OCI-LY3 (cell line): ENCODE data around the gene STXBP4.
A peak's percentile ranks its signal among the peaks of the same experiment; 100 is the strongest.

Experiments used
- H2AFZ ChIP-seq: fragments of 200-600, 300-600 bp; shearing (Covaris generic); 2 replicates; pipeline ENCODE4 v1.6.0; 2014; ENCODE audit warnings: antibody characterized with exemption, low read depth, low read length
- H3K27ac ChIP-seq: fragments of 200-600, 300-600 bp; sonication (generic); 2 replicates; pipeline ENCODE4 v1.5.1; 2014; ENCODE audit warnings: mild to moderate bottlenecking, low read length, moderate library complexity, mixed read lengths
- H3K27me3 ChIP-seq: fragments of 200-600, 300-600 bp; sonication (generic); 2 replicates; pipeline ENCODE4 v1.6.1; 2014; ENCODE audit warnings: low read depth, low read length, mixed read lengths
- H3K36me3 ChIP-seq: fragments of 200-600, 300-600 bp; sonication (generic); replicated peaks from 2 replicates; pipeline ENCODE3; 2014; ENCODE audit warnings: low read depth, low read length, mixed read lengths
- H3K4me1 ChIP-seq: fragments of 300-600, 200-600 bp; sonication (generic); 2 replicates; pipeline ENCODE4 v1.6.1; 2014; ENCODE audit warnings: low read length, mixed read lengths
- H3K4me2 ChIP-seq: fragments of 200-600, 300-600 bp; sonication (generic); 2 replicates; pipeline ENCODE4 v1.6.1; 2014; ENCODE audit warnings: low read length, mixed read lengths
- H3K4me3 ChIP-seq: fragments of 300-600, 200-600 bp; sonication (generic); 2 replicates; pipeline ENCODE4 v1.5.1; 2014; ENCODE audit warnings: antibody characterized with exemption, mild to moderate bottlenecking, low read length, moderate library complexity
- H3K79me2 ChIP-seq: fragments of 300-600, 200-600 bp; shearing (Covaris generic); 2 replicates; pipeline ENCODE4 v1.6.1; 2014; ENCODE audit warnings: mild to moderate bottlenecking, low read length, mixed read lengths
- H3K9ac ChIP-seq: fragments of 300-600, 200-600 bp; shearing (Covaris generic); 2 replicates; pipeline ENCODE4 v1.6.0; 2014; ENCODE audit warnings: mild to moderate bottlenecking, low read length, moderate library complexity
- H3K9me3 ChIP-seq: fragments of 200-600, 300-600 bp; shearing (Covaris generic); 2 replicates; pipeline ENCODE4 v1.6.1; 2014; ENCODE audit warnings: low read length, mixed read lengths; ENCODE audit not compliant: insufficient read depth
- H4K20me1 ChIP-seq: fragments of 200-600, 300-600 bp; sonication (generic); 2 replicates; pipeline ENCODE4 v1.6.1; 2016; ENCODE audit warnings: low read length, mixed read lengths; ENCODE audit not compliant: insufficient read depth
- CTCF ChIP-seq: fragments of 200-600, 300-600 bp; sonication (generic); IDR thresholded peaks from 2 replicates; pipeline ENCODE4 v1.5.1; 2014; ENCODE audit warnings: antibody characterized with exemption, low read length, low read depth
- EZH2phosphoT487 ChIP-seq: fragments of 200-600 bp; shearing (Covaris generic); IDR thresholded peaks from 2 replicates; pipeline ENCODE4 v1.6.1; 2018; ENCODE audit warnings: antibody characterized with exemption, mixed run types, low read depth

STXBP4 gene

GRCh38 chr17:55160501-55160900 lies 191.9 kb downstream of the STXBP4 start:
- TF ChIP-seq CTCF, result no peak
- TF ChIP-seq EZH2phosphoT487, result no peak
- Histone ChIP-seq H3K36me3 (peaks cover 5% of the 10 kb centered on the region), H4K20me1 (no peaks in the 10 kb centered on the region), H3K79me2 (no peaks in the 10 kb centered on the region), H3K9ac (no peak overlapping the region), H3K27me3 (no peaks in the 10 kb centered on the region), H2AFZ (no peak overlapping the region), H3K4me3 (no peak overlapping the region), H3K27ac (no peak overlapping the region), H3K4me1 (peaks cover 39% of the 10 kb centered on the region), H3K4me2 (no peak overlapping the region), H3K9me3 (no peaks in the 10 kb centered on the region)

- Histone ChIP-seq H3K27me3 (no peaks in the 10 kb centered on the region), H3K27ac (no peak overlapping the region), H3K9me3 (no peaks in the 10 kb centered on the region), H3K36me3 (peaks cover 5% of the 10 kb centered on the region), H3K79me2 (no peaks in the 10 kb centered on the region), H3K4me3 (no peak overlapping the region), H3K9ac (no peak overlapping the region), H2AFZ (no peak overlapping the region), H3K4me1 (peaks cover 39% of the 10 kb centered on the region), H4K20me1 (no peaks in the 10 kb centered on the region), H3K4me2 (peak overlapping the region; percentile 10; the same call in 1 of the 2 replicates)
- TF ChIP-seq EZH2phosphoT487 (no peak), CTCF (no peak)
Observed at GRCh38 chr17:55161935-55162555, 193.5 kb downstream of the STXBP4 start.

GRCh38 chr17:55162556-55162946 lies 194.0 kb downstream of the STXBP4 start:
- no peaks in the 10 kb centered on the region for H3K79me2 ChIP-seq
- no peaks in the 10 kb centered on the region for H3K27me3 ChIP-seq
- H3K9me3 ChIP-seq, result no peaks in the 10 kb centered on the region
- no peak overlapping the region for H2AFZ ChIP-seq
- H4K20me1 ChIP-seq, result no peaks in the 10 kb centered on the region
- no peak overlapping the region for H3K9ac ChIP-seq
- H3K4me2 ChIP-seq, result no peak overlapping the region
- H3K4me1 ChIP-seq, result peaks cover 43% of the 10 kb centered on the region
- no peak overlapping the region for H3K4me3 ChIP-seq
- TF ChIP-seq EZH2phosphoT487, result no peak
- no peak for TF ChIP-seq CTCF
- H3K27ac ChIP-seq, result peak overlapping the region; percentile 57
- peaks cover 5% of the 10 kb centered on the region for H3K36me3 ChIP-seq

- Histone ChIP-seq H3K4me3 (peak overlapping the region; percentile 13), H3K79me2 (no peaks in the 10 kb centered on the region), H3K9ac (no peak overlapping the region), H3K4me1 (peaks cover 52% of the 10 kb centered on the region), H3K4me2 (peak overlapping the region; percentile 36), H3K36me3 (peaks cover 5% of the 10 kb centered on the region), H3K27me3 (no peaks in the 10 kb centered on the region), H3K9me3 (no peaks in the 10 kb centered on the region), H4K20me1 (no peaks in the 10 kb centered on the region), H2AFZ (no peak overlapping the region), H3K27ac (peak overlapping the region; percentile 57)
- TF ChIP-seq EZH2phosphoT487 (no peak), CTCF (no peak)
Observed at GRCh38 chr17:55163408-55163807, 194.8 kb downstream of the STXBP4 start.
